ENCODE data around the gene SECTM1. TPM values are rescaled to one million over a fixed set of nuclear protein-coding genes. Genes with fewer than 3 reads are reported as not detected.

Gene SECTM1
- total RNA-seq, 6 experiments from 2014 or later, result 1.7 to 3.9 (median 2.8) TPM

DNA sequence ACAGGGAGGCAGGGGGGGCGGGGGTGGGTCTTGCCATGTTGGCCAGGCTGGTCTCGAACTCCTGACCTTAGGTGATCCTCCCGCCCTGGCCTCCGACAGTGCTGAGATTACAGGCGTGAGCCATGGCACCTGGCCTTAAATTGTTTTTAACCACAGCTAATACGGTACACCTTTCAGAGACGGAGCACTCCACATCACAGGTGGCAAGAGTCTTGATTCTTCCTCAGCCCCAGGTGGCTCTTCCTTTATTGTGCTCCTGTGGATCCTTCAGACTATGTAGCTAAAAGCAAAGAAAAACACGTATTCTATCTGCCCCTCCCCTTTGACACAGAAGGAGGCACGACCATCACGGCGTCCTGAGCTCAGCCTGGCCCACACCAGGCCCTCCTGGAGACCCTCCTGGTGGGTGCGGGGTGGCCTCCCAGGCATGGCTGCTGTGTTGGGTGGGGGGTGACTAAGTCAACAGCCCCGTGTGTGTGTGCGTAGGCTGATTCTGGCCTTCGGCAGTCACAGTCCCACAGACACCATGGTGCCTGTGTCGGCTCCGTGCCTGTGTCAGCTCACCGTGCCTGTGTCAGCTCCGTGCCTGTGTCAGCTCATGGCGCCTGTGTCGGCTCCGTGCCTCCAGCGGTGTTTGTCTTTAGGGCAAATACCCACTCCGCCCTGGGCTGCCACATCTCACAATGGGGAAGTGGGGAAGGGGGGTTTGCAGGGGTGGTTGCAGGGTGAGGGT, 10.8 kb upstream of the SECTM1 start:
- Mint-ChIP-seq H3K9me3 (peaks cover 10% of the 10 kb centered on the region), H3K36me3 (ENCODE audit: low read depth) (peaks cover 4% of the 10 kb centered on the region; the same call in 1 of the 2 replicates), H3K4me1 (ENCODE audit: low read depth) (peaks cover 13% of the 10 kb centered on the region), H3K27ac (no peak overlapping the region), H3K4me3 (no peak overlapping the region), H3K27me3 (ENCODE audit: insufficient read depth) (peaks cover 22% of the 10 kb centered on the region)
- TF ChIP-seq, protein P1, sequence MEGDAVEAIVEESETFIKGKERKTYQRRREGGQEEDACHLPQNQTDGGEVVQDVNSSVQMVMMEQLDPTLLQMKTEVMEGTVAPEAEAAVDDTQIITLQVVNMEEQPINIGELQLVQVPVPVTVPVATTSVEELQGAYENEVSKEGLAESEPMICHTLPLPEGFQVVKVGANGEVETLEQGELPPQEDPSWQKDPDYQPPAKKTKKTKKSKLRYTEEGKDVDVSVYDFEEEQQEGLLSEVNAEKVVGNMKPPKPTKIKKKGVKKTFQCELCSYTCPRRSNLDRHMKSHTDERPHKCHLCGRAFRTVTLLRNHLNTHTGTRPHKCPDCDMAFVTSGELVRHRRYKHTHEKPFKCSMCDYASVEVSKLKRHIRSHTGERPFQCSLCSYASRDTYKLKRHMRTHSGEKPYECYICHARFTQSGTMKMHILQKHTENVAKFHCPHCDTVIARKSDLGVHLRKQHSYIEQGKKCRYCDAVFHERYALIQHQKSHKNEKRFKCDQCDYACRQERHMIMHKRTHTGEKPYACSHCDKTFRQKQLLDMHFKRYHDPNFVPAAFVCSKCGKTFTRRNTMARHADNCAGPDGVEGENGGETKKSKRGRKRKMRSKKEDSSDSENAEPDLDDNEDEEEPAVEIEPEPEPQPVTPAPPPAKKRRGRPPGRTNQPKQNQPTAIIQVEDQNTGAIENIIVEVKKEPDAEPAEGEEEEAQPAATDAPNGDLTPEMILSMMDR (IDR thresholded peaks at IDR 0.05), result no peak
- no peak for DNase-seq

DNA sequence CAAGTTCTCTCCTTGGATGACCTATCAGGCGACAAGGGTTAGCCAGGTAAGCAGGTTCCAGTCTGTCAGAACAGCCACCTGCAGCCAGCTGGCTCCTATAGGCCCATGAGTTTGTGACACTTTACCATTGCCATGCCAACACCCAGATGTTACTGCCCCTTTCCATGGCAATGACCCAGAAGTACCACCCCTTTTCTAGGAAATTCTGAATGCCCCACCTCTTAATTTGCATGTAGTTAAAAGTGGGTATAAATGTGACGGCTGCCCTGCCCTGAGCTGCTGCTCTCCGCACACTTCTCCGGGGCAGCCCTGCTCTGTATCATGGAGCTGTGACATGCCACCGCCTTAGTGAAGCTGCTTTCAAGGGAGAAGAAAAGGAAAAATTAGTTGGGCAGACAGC, 10.0 kb upstream of the SECTM1 start:
- H3K9me3 Mint-ChIP-seq, result peaks cover 10% of the 10 kb centered on the region
- no peak overlapping the region for H3K4me3 Mint-ChIP-seq
- H3K4me1 Mint-ChIP-seq (ENCODE audit: low read depth), result peaks cover 13% of the 10 kb centered on the region
- DNase-seq, result no peak
- TF ChIP-seq, protein P1 (IDR thresholded peaks at IDR 0.05), result no peak
- peaks cover 18% of the 10 kb centered on the region; the same call in 1 of the 2 replicates for H3K27me3 Mint-ChIP-seq (ENCODE audit: insufficient read depth)
- H3K27ac Mint-ChIP-seq, result no peak overlapping the region
- H3K36me3 Mint-ChIP-seq (ENCODE audit: low read depth), result peaks cover 4% of the 10 kb centered on the region; the same call in 1 of the 2 replicates

DNA sequence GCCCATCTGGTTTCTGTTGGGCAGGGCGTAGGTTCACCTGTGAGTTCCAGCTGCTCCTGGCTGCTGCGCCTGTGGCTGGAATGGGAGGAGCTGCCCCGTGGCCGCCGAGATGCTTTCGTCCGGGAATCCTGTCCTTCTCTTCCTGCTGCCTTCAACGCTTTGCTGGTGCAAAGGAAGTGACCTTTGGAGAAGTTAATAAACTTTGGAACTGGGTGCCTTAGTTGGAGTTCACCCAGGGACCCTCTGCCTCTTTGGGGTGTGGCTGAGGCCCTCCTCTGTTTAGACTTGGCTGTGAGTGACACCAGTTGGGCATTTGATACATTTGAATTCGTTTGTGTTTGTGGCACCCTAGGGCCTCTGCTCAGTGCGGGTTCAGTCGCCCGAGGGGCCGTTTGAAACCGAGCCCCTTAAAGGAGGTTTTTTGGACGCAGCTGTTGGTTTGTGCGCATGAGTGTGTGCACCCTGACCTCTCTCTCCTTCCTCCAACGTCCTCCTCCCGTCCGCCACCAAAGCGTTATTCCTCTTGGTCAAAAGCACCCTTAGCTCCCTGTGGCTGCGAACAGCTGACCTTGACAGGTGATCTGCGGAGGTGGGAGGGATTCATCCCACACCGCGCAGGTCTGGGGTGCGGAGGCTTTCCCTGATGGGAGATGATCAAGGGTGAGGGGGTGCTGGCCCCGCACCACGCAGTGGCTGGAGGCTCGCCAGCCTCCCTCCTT, 9.0 kb upstream of the SECTM1 start:
- Mint-ChIP-seq H3K4me1 (ENCODE audit: low read depth) (peaks cover 15% of the 10 kb centered on the region), H3K4me3 (no peak overlapping the region), H3K27ac (no peak overlapping the region), H3K27me3 (ENCODE audit: insufficient read depth) (peaks cover 14% of the 10 kb centered on the region; the same call in 1 of the 2 replicates), H3K9me3 (peaks cover 10% of the 10 kb centered on the region), H3K36me3 (ENCODE audit: low read depth) (peaks cover 4% of the 10 kb centered on the region; the same call in 1 of the 2 replicates)
- TF ChIP-seq, protein P1 (IDR thresholded peaks at IDR 0.05), result no peak
- no peak for DNase-seq

DNA sequence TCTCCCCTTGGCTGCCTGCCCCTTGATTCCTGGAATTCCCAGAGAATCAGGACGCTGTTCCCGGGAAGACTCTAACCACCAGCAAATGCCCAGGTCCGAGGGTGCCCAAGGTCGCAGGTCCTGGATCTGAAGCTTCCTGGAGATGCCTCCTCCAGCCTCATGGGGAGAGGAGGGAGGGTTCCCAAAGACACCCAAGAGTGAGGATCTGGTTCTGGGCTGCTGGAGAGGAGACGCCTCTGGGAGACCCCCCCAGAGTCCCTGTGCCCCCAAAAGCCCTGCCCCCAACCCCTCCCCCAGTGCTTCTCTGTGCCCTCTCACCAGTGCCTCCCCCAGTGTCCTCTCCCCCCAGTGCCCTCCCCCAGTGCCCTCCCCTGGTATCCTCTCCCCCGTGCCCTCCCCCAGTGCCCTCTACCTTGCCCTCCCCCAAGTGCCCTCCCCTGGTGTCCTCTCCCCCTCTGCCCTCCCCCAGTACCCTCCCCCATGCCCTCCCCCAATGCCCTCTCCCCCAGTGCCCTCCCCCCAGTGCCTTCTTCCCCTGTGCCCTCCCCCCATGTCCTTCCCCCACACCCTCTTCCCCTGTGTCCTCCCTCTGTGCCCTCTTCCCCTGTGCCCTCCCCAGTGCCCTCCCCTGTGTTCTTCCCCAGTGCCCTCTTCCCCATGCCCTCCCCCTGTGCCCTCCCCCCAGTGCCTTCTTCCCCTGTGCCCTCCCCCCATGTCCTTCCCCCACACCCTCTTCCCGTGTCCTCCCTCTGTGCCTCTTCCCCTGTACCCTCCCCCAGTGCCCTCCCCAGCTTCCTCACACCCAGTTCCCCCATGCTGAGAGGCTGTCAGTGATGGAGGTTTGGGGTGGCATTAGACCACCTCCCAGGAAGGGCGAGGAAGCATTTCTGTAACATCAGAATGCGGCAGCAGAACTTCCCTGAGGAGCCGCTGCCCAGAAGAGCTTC, 6.3 kb upstream of the SECTM1 start:
- peak overlapping the region; percentile 87 for H3K4me3 Mint-ChIP-seq
- H3K9me3 Mint-ChIP-seq, result peaks cover 10% of the 10 kb centered on the region
- H3K4me1 Mint-ChIP-seq (ENCODE audit: low read depth), result peaks cover 20% of the 10 kb centered on the region
- H3K36me3 Mint-ChIP-seq (ENCODE audit: low read depth), result peaks cover 4% of the 10 kb centered on the region; the same call in 1 of the 2 replicates
- peak overlapping the region; percentile 67; the same call in 1 of the 2 replicates for H3K27ac Mint-ChIP-seq
- H3K27me3 Mint-ChIP-seq (ENCODE audit: insufficient read depth), result peaks cover 11% of the 10 kb centered on the region
- TF ChIP-seq, protein P1 (IDR thresholded peaks at IDR 0.05), result no peak
- DNase-seq, result no peak
